OCI-LY1 (cell line): ENCODE results near the gene USP46.

ENCODE experiments used
- H2AFZ ChIP-seq: fragments of 200-600 bp; sonication (generic), shearing (Covaris generic); 2 replicates; pipeline ENCODE4 v1.6.0; 2014; ENCODE audit warnings: antibody characterized with exemption, mild to moderate bottlenecking, low read length
- H3F3A ChIP-seq: fragments of 200-600 bp; sonication (generic), shearing (Covaris generic); 2 replicates; pipeline ENCODE4 v1.6.0; 2014; ENCODE audit warnings: mild to moderate bottlenecking, antibody characterized with exemption, low read length, moderate library complexity; ENCODE audit not compliant: insufficient read depth
- H3K27ac ChIP-seq: fragments of 200-600 bp; sonication (generic); 2 replicates; pipeline ENCODE4 v1.5.1; 2014; ENCODE audit warnings: low read length, mixed run types, mild to moderate bottlenecking, low read depth; ENCODE audit not compliant: poor library complexity, severe bottlenecking
- H3K27me3 ChIP-seq: fragments of 200-600 bp; sonication (generic); 2 replicates; pipeline ENCODE4 v1.6.0; 2014; ENCODE audit warnings: antibody characterized with exemption, mild to moderate bottlenecking, low read length, moderate library complexity; ENCODE audit not compliant: insufficient read depth
- H3K36me3 ChIP-seq: fragments of 200-600 bp; sonication (generic); 2 replicates; pipeline ENCODE4 v1.6.1; 2014; ENCODE audit warnings: mild to moderate bottlenecking, antibody characterized with exemption, low read length, moderate library complexity, mixed read lengths; ENCODE audit not compliant: insufficient read depth
- H3K4me1 ChIP-seq: fragments of 200-600 bp; sonication (generic); 2 replicates; pipeline ENCODE4 v1.5.1; 2014; ENCODE audit warnings: mild to moderate bottlenecking, low read length, moderate library complexity; ENCODE audit not compliant: insufficient read depth, severe bottlenecking
- H3K4me2 ChIP-seq: fragments of 200-600 bp; sonication (generic), shearing (Covaris generic); 2 replicates; pipeline ENCODE4 v1.6.1; 2014; ENCODE audit warnings: low read length
- H3K4me3 ChIP-seq: fragments of 200-600 bp; sonication (generic); 2 replicates; pipeline ENCODE4 v1.5.1; 2014; ENCODE audit warnings: low read length, low read depth, mild to moderate bottlenecking, mixed read lengths; ENCODE audit not compliant: poor library complexity, severe bottlenecking
- H3K79me2 ChIP-seq: fragments of 200-600 bp; shearing (Covaris generic); 2 replicates; pipeline ENCODE4 v1.6.1; 2016; ENCODE audit warnings: mixed run types, low read length, mixed read lengths; ENCODE audit not compliant: insufficient read depth
- H3K9ac ChIP-seq: fragments of 200-600 bp; sonication (generic), shearing (Covaris generic); 2 replicates; pipeline ENCODE4 v1.6.1; 2014; ENCODE audit warnings: mild to moderate bottlenecking, low read length, mixed read lengths
- H3K9me2 ChIP-seq: fragments of 200-600 bp; sonication (generic), shearing (Covaris generic); 2 replicates; pipeline ENCODE4 v1.6.1; 2014; ENCODE audit warnings: low read depth, mild to moderate bottlenecking, low read length, mixed read lengths
- H3K9me3 ChIP-seq: fragments of 200-600 bp; shearing (Covaris generic); 2 replicates; pipeline ENCODE4 v1.6.1; 2014; ENCODE audit warnings: low read length, mixed read lengths
- H4K20me1 ChIP-seq: fragments of 200-600 bp; sonication (generic), shearing (Covaris generic); 2 replicates; pipeline ENCODE4 v1.6.0; 2016; ENCODE audit warnings: mild to moderate bottlenecking, low read length; ENCODE audit not compliant: insufficient read depth
- CTCF ChIP-seq: fragments of 200-600 bp; sonication (generic), shearing (Covaris generic); IDR thresholded peaks from 2 replicates; pipeline ENCODE4 v1.5.1; 2017; ENCODE audit warnings: mild to moderate bottlenecking, antibody characterized with exemption, low read length, moderate library complexity, mixed read lengths
- EZH2 ChIP-seq: fragments of 200-600 bp; sonication (generic), shearing (Covaris generic); IDR thresholded peaks from 2 replicates; pipeline ENCODE4 v1.8.0; 2017; ENCODE audit warnings: borderline replicate concordance, mixed run types, mild to moderate bottlenecking, antibody characterized with exemption, low read length, moderate library complexity, mixed read lengths

The USP46 gene

GRCh38 chr4:52627876-52628275 is 31.2 kb downstream of the USP46 start:
- no peaks in the 10 kb centered on the region for H3K79me2 ChIP-seq
- no peak overlapping the region for H3K9ac ChIP-seq
- TF ChIP-seq CTCF, result no peak
- TF ChIP-seq EZH2, result no peak
- no peaks in the 10 kb centered on the region for H4K20me1 ChIP-seq
- no peak overlapping the region for H3K4me3 ChIP-seq
- no peaks in the 10 kb centered on the region for H3K9me3 ChIP-seq
- no peak overlapping the region for H3K4me2 ChIP-seq
- no peaks in the 10 kb centered on the region for H3K27me3 ChIP-seq
- peaks cover 4% of the 10 kb centered on the region; the same call in 1 of the 2 replicates for H3K36me3 ChIP-seq
- H3K9me2 ChIP-seq, result no peaks in the 10 kb centered on the region
- no peaks in the 10 kb centered on the region for H3K4me1 ChIP-seq
- no peak overlapping the region for H3K27ac ChIP-seq
- H3F3A ChIP-seq, result no peaks in the 10 kb centered on the region
- no peak overlapping the region for H2AFZ ChIP-seq

GRCh38 chr4:52625216-52625615 is 33.9 kb downstream of the USP46 start:
- Histone ChIP-seq H3K27ac (no peak overlapping the region), H3K9me3 (no peaks in the 10 kb centered on the region), H3K4me3 (no peak overlapping the region), H3K9me2 (no peaks in the 10 kb centered on the region), H3K79me2 (no peaks in the 10 kb centered on the region), H3K4me1 (no peaks in the 10 kb centered on the region), H2AFZ (no peak overlapping the region), H3F3A (no peaks in the 10 kb centered on the region), H3K36me3 (peaks cover 15% of the 10 kb centered on the region; the same call in 1 of the 2 replicates), H3K4me2 (no peak overlapping the region), H4K20me1 (no peaks in the 10 kb centered on the region), H3K9ac (no peak overlapping the region), H3K27me3 (no peaks in the 10 kb centered on the region)
- no peak for TF ChIP-seq CTCF
- no peak for TF ChIP-seq EZH2

GRCh38 chr4:52622564-52622963 is 36.5 kb downstream of the USP46 start:
- H3K27ac ChIP-seq, result no peak overlapping the region
- H3K4me1 ChIP-seq, result no peaks in the 10 kb centered on the region
- no peaks in the 10 kb centered on the region for H3K9me3 ChIP-seq
- H3K9me2 ChIP-seq, result no peaks in the 10 kb centered on the region
- H3F3A ChIP-seq, result no peaks in the 10 kb centered on the region
- H4K20me1 ChIP-seq, result no peaks in the 10 kb centered on the region
- H3K27me3 ChIP-seq, result no peaks in the 10 kb centered on the region
- H3K79me2 ChIP-seq, result no peaks in the 10 kb centered on the region
- H3K4me2 ChIP-seq, result no peak overlapping the region
- H2AFZ ChIP-seq, result no peak overlapping the region
- H3K9ac ChIP-seq, result no peak overlapping the region
- H3K36me3 ChIP-seq, result peaks cover 15% of the 10 kb centered on the region; the same call in 1 of the 2 replicates
- no peak for TF ChIP-seq EZH2
- no peak for TF ChIP-seq CTCF
- H3K4me3 ChIP-seq, result no peak overlapping the region
